Bronchial epithelial cell (primary cell): ENCODE data around the gene CRYL1. TPM values are rescaled to one million over a fixed set of nuclear protein-coding genes. Genes with fewer than 3 reads are reported as not detected.

Source experiments
- DNase-seq: peaks from one replicate; pipeline ENCODE4 v3.0.0-alpha.2; 2010; ENCODE audit warnings: low read depth
- FAIRE-seq: peaks from 2 replicates; lab custom pipeline; 2011; peaks lifted over from hg19 to GRCh38; lab: Jason Lieb, UNC
- H3K27me3 ChIP-seq: 2 replicates; pipeline ENCODE4 v1.5.1; 2011; ENCODE audit warnings: low read length; ENCODE audit not compliant: control insufficient read depth, insufficient read depth
- H3K36me3 ChIP-seq: 2 replicates; pipeline ENCODE4 v1.5.1; 2011; ENCODE audit warnings: low read length; ENCODE audit not compliant: control insufficient read depth, insufficient read depth
- H3K4me3 ChIP-seq: 2 replicates; pipeline ENCODE4 v1.5.1; 2011; ENCODE audit warnings: mild to moderate bottlenecking, low read depth, low read length, control low read depth
- CTCF ChIP-seq: IDR thresholded peaks from 2 replicates; pipeline ENCODE4 v1.5.1; 2011; ENCODE audit warnings: mild to moderate bottlenecking, moderate library complexity, low read length, control low read depth, inconsistent platforms; ENCODE audit not compliant: insufficient read depth, severe bottlenecking
- total RNA-seq: library from RNA; depleted of rRNA; stranded (reverse); fragments of >200 nt; gene quantifications from 2 replicates; pipeline ENCODE4 v1.2.1, GENCODE V29; 2014

CRYL1 gene
- total RNA-seq, 1 donor from 2014 or later = 17.9 TPM

- FAIRE-seq (no peak), DNase-seq (peak; percentile 89)
- Histone ChIP-seq H3K36me3 (no peaks in the 10 kb centered on the region), H3K27me3 (no peaks in the 10 kb centered on the region), H3K4me3 (no peak overlapping the region)
- no peak for TF ChIP-seq CTCF
Observed at GRCh38 chr13:20405691-20406090, 120.0 kb downstream of the CRYL1 start.

GRCh38 chr13:20404488-20405222 lies 121.0 kb downstream of the CRYL1 start:
- FAIRE-seq (no peak), DNase-seq (no peak)
- Histone ChIP-seq H3K27me3 (no peaks in the 10 kb centered on the region), H3K36me3 (no peaks in the 10 kb centered on the region), H3K4me3 (no peak overlapping the region)
- TF ChIP-seq CTCF = no peak

- TF ChIP-seq CTCF = no peak
- no peaks in the 10 kb centered on the region for H3K36me3 ChIP-seq
- FAIRE-seq (peak; percentile 52), DNase-seq (no peak)
- H3K27me3 ChIP-seq = no peaks in the 10 kb centered on the region
- H3K4me3 ChIP-seq = no peak overlapping the region
Observed at GRCh38 chr13:20403826-20404225, 121.8 kb downstream of the CRYL1 start.

GRCh38 chr13:20402881-20403280 lies 122.8 kb downstream of the CRYL1 start:
- no peak for FAIRE-seq
- no peak for TF ChIP-seq CTCF
- DNase-seq = no peak
- H3K27me3 ChIP-seq = no peaks in the 10 kb centered on the region
- no peak overlapping the region for H3K4me3 ChIP-seq
- no peaks in the 10 kb centered on the region for H3K36me3 ChIP-seq

- no peak for TF ChIP-seq CTCF
- no peak overlapping the region for H3K4me3 ChIP-seq
- H3K36me3 ChIP-seq = no peaks in the 10 kb centered on the region
- DNase-seq = peak; percentile 87
- no peaks in the 10 kb centered on the region for H3K27me3 ChIP-seq
- peak; percentile 91 for FAIRE-seq
Observed at GRCh38 chr13:20401931-20402856, 123.5 kb downstream of the CRYL1 start.
